Cardiac fibroblast (primary cell): Measurements from ENCODE around the gene TRIP12.

Experiments
- DNase-seq, 2 donors: peaks; one replicate each; pipeline versions ENCODE4 v3.0.0 to v3.0.0-alpha.2; 2010; ENCODE audit warnings: low read depth in 2 of 2
- H3K4me3 ChIP-seq, 2 donors: replicated peaks in 1 of 2; 1 replicate in 1 of 2; 2 replicates in 1 of 2; pipeline ENCODE4 v1.5.1; 2011; ENCODE audit warnings: low read depth in 2 of 2, low read length in 2 of 2, mild to moderate bottlenecking in 2 of 2, moderate library complexity in 1 of 2
- CTCF ChIP-seq: IDR thresholded peaks from one replicate; pipeline ENCODE4 v1.5.1; 2011; ENCODE audit warnings: low read depth, mild to moderate bottlenecking, low read length, inconsistent platforms

TRIP12 gene

GRCh38 chr2:229896857-229897256 is 25.0 kb downstream of the TRIP12 start:
- DNase-seq, result no peak
- TF ChIP-seq CTCF, result no peak
- H3K4me3 ChIP-seq, result no peak overlapping the region

GRCh38 chr2:229889023-229889422 is 32.8 kb downstream of the TRIP12 start:
- DNase-seq, result no peak
- no peak overlapping the region for H3K4me3 ChIP-seq
- TF ChIP-seq CTCF, result no peak

- no peak for DNase-seq
- TF ChIP-seq CTCF, result no peak
Measured at GRCh38 chr2:229888031-229888430, 33.8 kb downstream of the TRIP12 start.

GRCh38 chr2:229887441-229887840 is 34.4 kb downstream of the TRIP12 start:
- no peak for DNase-seq
- no peak for TF ChIP-seq CTCF
- no peak overlapping the region for H3K4me3 ChIP-seq

More at GRCh38 chr2:229888031-229888430, 33.8 kb downstream of the TRIP12 start:
- H3K4me3 ChIP-seq, result no peak overlapping the region

- no peak overlapping the region for H3K4me3 ChIP-seq
- no peak for TF ChIP-seq CTCF
- DNase-seq, result no peak
Measured at GRCh38 chr2:229884775-229885699, 36.8 kb downstream of the TRIP12 start.

- DNase-seq, result no peak
- no peak overlapping the region for H3K4me3 ChIP-seq
- TF ChIP-seq CTCF, result no peak
Measured at GRCh38 chr2:229882583-229882982, 39.2 kb downstream of the TRIP12 start.
